DMS79 (cell line): ENCODE data around the gene CMSS1.
"Not testable (repeated sequence)": the region's sequence is repeated elsewhere in the genome, so short reads cannot be mapped to it uniquely, and the experiment has no call there.

Source experiments
- DNase-seq: peaks from one replicate; lab custom pipeline; 2025; lab: John Stamatoyannopoulos, UW

The CMSS1 gene

GRCh38 chr3:100083209-100083608, 265.5 kb downstream of the CMSS1 start:
- DNase-seq: no peak

- DNase-seq: no peak
Measured at GRCh38 chr3:100084100-100084806, 266.6 kb downstream of the CMSS1 start.

DNA sequence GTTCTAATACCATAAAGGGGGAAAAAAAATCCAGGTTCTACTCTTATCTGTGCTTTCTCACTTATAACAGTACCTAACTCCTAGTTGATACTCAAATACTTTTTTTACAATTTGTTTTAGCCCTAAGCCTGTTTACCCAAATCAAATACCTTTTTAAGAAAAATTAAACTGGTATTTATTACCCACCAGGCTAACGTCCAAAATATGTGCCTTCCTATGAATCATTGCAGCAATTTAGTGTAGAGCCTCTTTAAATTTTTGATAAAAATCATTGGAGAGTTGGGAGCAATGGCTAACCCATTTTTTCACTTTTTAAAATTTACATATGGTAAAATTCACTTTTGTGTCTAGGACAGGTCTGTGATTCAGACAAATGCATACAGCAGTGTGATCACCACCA, 268.7 kb downstream of the CMSS1 start:
- no peak for DNase-seq

- DNase-seq: no peak
Measured at GRCh38 chr3:100087198-100087597, 269.5 kb downstream of the CMSS1 start.

DNA sequence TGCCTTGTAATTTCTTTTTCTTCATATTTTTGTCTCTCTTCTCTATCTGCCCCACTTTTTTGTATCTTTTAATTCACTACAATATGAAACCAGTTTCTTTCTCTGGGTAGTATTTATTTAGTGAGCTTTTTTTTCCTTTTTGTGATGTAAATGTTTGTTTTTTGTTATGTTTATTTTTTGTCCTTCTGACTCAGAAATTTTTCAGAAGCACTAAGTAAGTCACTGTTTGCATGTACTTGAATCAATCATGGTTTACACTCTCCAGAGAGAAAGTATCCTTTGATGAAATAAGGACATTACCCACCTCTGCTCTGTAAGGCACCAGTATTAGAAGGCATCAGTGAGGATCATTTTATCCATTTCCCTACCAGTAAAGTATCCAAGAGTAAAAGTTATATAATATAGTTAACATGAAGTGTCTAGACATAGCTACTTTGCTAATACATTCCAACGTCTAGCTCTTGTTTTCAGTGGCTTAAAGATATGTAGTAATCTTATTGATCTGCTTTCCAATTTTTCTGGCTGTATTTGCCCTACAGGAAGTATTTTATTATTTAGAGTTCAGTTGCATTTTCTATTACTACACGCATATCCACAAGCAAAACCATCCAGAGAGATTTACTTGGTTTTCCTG, 271.2 kb downstream of the CMSS1 start:
- no peak for DNase-seq

- DNase-seq: no peak
Measured at GRCh38 chr3:100089812-100090668, 272.4 kb downstream of the CMSS1 start.

GRCh38 chr3:100090669-100091005, 273.0 kb downstream of the CMSS1 start:
- no peak for DNase-seq

DNA sequence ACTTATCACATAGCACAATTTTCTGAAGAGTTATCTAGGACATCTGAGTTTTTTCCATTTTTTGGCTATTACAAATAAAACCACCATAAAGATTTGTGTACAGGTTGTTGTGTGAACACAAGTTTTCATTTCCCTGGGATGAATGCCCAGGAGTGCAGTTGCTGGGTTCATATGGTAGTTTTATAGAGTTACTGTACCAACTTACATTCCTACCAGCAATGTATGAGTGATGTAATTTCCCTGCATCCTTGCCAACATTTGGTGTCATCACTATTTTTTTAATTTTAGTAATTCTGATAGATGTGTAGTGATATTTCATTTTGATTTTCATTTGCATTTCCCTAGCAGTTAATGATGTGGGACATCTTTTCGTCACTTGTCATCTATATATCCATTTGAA, 276.2 kb downstream of the CMSS1 start:
- no peak for DNase-seq

DNA sequence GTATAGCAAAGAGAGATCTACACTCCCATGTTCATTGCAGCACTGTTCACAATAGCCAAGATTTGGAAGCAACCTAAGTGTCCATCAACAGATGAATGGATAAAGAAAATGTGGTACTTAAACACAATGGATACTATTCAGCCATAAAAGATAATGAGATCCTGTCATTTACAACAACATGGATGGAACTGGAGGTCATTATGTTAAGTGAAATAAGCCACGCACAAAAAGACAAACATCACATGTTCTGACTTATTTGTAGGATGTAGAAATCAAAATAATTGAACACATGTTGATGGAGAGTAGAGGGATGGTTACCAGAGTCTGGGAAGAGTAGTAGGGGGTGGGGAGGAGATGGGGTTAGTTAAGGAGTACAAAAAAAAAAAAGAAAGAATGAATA, 278.6 kb downstream of the CMSS1 start:
- not testable (repeated sequence) for DNase-seq

- DNase-seq: no peak
Measured at GRCh38 chr3:100096866-100097265, 279.2 kb downstream of the CMSS1 start.

- no peak for DNase-seq
Measured at GRCh38 chr3:100097919-100098783, 280.5 kb downstream of the CMSS1 start.

DNA sequence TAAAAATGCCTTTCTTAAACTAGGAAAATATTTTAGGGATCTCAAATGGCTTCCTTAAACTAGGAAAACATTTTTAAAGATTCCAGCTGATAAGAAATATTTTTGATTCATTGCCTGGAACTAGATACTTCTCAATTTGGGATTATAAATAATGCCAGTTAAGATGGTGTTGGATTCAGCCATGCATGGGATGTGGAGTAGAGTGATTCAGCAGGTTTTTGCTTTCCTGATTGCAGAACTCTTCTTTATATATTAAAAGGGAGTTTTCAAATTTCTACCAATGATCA, 281.1 kb downstream of the CMSS1 start:
- no peak for DNase-seq

GRCh38 chr3:100099621-100100020, 282.0 kb downstream of the CMSS1 start:
- no peak for DNase-seq

- DNase-seq: no peak
Measured at GRCh38 chr3:100100425-100100824, 282.8 kb downstream of the CMSS1 start.

DNA sequence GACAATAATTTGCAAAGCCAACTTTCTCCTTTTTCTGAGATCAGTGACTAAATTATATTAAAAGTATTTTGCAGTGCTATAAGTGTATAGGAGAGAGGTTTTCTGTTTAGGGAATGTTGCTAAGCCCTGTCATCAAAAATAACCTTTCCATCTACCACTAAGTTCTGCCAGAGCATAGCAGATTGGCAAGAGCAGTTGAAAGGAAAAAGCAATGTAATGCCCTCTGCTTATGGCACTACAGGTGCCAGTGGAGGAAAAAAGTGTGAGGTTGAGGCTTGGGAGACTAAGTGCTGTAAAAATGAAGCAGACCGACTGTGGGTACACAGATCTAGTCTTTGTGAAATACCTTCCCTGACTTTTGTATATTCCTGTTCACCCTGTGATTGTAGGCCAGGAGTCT, 285.1 kb downstream of the CMSS1 start:
- DNase-seq: no peak

DNA sequence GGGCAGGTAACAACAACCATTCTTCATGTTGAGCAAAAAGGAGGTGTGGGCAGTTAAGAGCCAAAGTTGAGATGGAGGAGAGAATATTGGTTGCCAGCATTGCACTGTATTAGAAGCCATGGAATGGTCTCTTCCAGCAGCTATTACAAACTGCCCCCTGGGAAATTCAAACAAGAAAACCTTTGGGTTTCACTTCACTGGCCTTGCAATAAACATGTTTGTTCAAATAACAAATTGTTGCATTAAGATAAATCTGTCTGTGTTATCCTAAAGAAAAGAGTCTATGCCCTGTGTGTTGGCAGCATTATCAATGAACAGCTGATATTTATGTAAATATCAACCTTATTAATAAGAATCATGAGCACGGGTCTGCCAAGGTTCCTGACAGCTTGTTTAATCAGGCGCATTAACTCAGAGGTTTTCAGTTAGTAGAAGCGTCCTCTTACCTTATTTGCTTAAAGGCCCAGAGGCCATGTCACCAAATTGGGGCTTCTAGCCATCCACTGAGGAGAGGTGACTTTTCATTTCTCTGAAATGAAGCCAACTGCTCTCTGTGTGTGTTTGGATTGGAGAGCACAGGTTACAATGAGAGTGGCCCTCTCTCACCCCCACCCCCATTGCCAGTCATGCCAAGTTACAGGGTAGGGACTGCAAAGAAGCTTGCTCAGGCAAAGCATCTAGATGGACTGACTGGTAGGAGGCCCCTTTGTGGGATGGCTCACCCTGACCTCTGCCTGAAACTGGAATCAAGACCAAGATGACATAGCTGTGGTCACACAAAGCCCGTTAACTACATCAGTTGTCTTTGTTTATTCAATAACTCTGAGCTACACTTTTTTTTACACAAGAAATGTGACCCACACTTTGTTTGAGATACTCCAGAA, 286.1 kb downstream of the CMSS1 start:
- DNase-seq: peak; percentile 54

GRCh38 chr3:100104442-100104798, 286.8 kb downstream of the CMSS1 start:
- no peak for DNase-seq

DNA sequence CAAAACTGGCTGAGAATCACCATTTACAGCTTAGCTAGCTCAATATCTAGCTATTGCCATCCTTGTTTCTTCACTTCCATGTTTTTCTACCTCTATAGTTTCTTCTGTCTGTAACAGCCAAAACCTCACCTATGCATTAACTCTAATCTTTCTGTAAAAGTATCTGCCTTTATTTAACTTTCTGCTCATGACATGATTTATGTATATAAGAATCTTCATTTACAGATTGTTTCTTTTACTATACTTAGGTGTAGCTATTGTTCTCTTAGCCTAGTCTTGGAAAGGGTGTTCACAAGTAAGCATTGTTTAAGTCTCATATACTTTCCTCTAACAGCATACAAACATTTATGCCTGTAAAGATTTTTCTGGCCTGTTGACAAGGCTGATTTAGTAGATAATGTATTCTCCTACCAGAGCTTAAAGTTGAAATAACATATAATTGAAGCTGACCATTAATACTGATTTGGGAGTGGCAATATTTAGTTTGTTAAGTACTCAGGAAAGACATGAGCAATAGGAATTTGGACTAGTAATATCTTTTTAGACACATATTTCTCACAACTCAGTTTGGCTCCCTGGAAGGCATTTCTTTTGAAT, 287.3 kb downstream of the CMSS1 start:
- no peak for DNase-seq

- DNase-seq: no peak
Measured at GRCh38 chr3:100105501-100105900, 287.8 kb downstream of the CMSS1 start.

DNA sequence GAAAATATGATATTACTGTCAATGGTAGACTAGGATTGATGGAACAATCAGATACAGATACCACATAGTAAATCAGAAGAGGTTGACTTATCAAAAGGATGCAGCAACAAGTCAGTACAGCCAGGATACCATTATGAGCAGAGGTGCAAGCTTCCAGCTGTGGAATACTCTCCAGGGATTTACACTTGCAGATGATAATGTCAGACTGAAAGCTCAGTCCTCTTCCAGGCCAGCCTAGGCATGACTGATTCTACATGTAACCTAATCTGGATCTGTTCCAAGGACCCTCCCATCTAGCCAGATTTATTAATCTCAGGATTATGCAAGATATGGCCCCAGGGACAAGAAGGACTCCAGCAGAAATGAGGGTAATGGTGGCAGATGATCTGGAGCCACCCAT, 288.4 kb downstream of the CMSS1 start:
- no peak for DNase-seq

- DNase-seq: no peak
Measured at GRCh38 chr3:100106531-100107141, 289.0 kb downstream of the CMSS1 start.
